CD14-positive monocyte (primary cell): ENCODE data around the gene CTNND2. TPM values are rescaled to one million over a fixed set of nuclear protein-coding genes. Genes with fewer than 3 reads are reported as not detected.

Experiments used
- DNase-seq, 3 donors: peaks; one replicate each; pipeline ENCODE4 v3.0.0-alpha.2; 2011 to 2022
- H2AFZ ChIP-seq: 2 replicates; pipeline ENCODE4 v1.6.0; 2012; ENCODE audit warnings: mild to moderate bottlenecking, low read depth, low read length, inconsistent platforms; ENCODE audit not compliant: insufficient read depth, poor library complexity, severe bottlenecking
- H3K27ac ChIP-seq, 2 donors: 1 replicate in 1 of 2; 2 replicates in 1 of 2; pipeline ENCODE4 v1.5.1; 2012 to 2013; ENCODE audit warnings: low read length in 2 of 2, control low read depth in 1 of 2, inconsistent platforms in 1 of 2, low read depth in 1 of 2, mild to moderate bottlenecking in 1 of 2
- H3K27me3 ChIP-seq, 2 donors: one replicate each; pipeline versions ENCODE4 v1.6.0 to v1.6.1; 2011 to 2013; ENCODE audit warnings: low read length in 2 of 2; ENCODE audit not compliant: control insufficient read depth in 2 of 2, insufficient read depth in 2 of 2
- H3K36me3 ChIP-seq, 2 donors: replicated peaks in 1 of 2; 1 replicate in 1 of 2; 2 replicates in 1 of 2; pipeline versions ENCODE4 v1.5.1 to v1.6.1; 2012 to 2013; ENCODE audit warnings: low read length in 2 of 2, control low read depth in 1 of 2, inconsistent platforms in 1 of 2, mild to moderate bottlenecking in 1 of 2; ENCODE audit not compliant: insufficient read depth in 2 of 2, control insufficient read depth in 1 of 2
- H3K4me1 ChIP-seq, 2 donors: 1 replicate in 1 of 2; 2 replicates in 1 of 2; pipeline versions ENCODE4 v1.5.1 to v1.6.1; 2012 to 2013; ENCODE audit warnings: low read length in 2 of 2, control low read depth in 1 of 2, inconsistent platforms in 1 of 2, mild to moderate bottlenecking in 1 of 2, moderate library complexity in 1 of 2; ENCODE audit not compliant: insufficient read depth in 2 of 2, control insufficient read depth in 1 of 2
- H3K4me2 ChIP-seq: replicated peaks from 2 replicates; pipeline ENCODE3; 2012; ENCODE audit warnings: low read length, moderate library complexity, mild to moderate bottlenecking; ENCODE audit not compliant: poor library complexity, severe bottlenecking; ENCODE audit errors: extremely low read depth
- H3K4me3 ChIP-seq, 3 experiments: fragments of 200-600 bp in 1 of 3; sonication (generic) in 1 of 3; replicated peaks in 1 of 3; 1 replicate in 2 of 3; 2 replicates in 1 of 3; pipeline ENCODE4 v1.5.1; 2011 to 2013; ENCODE audit warnings: low read length in 3 of 3, mild to moderate bottlenecking in 3 of 3, control low read depth in 2 of 3, low read depth in 2 of 3, inconsistent platforms in 1 of 3, moderate library complexity in 1 of 3
- H3K79me2 ChIP-seq: 2 replicates; pipeline ENCODE4 v1.6.0; 2012; ENCODE audit warnings: mild to moderate bottlenecking, control low read depth, inconsistent platforms, low read length, moderate library complexity; ENCODE audit not compliant: insufficient read depth
- H3K9ac ChIP-seq: 2 replicates; pipeline ENCODE4 v1.6.0; 2017; ENCODE audit warnings: low read length, mild to moderate bottlenecking; ENCODE audit not compliant: insufficient read depth, poor library complexity, severe bottlenecking
- H3K9me3 ChIP-seq, 2 donors: replicated peaks in 1 of 2; 1 replicate in 1 of 2; 2 replicates in 1 of 2; pipeline versions ENCODE4 v1.5.1 to v1.6.1; 2012 to 2013; ENCODE audit warnings: low read length in 2 of 2, control low read depth in 1 of 2; ENCODE audit not compliant: control insufficient read depth in 1 of 2, insufficient read depth in 1 of 2
- H4K20me1 ChIP-seq: 2 replicates; pipeline ENCODE4 v1.6.0; 2012; ENCODE audit warnings: mild to moderate bottlenecking, low read length, control low read depth, moderate library complexity; ENCODE audit not compliant: insufficient read depth
- H3K27ac Mint-ChIP-seq, 7 donors: one replicate each; pipeline ENCODE4 v1.8.0; 2020; ENCODE audit warnings: mild to moderate bottlenecking in 7 of 7, mixed read lengths in 7 of 7, moderate library complexity in 6 of 7, inconsistent platforms in 2 of 7
- H3K27me3 Mint-ChIP-seq, 3 donors: one replicate each; pipeline ENCODE4 v1.8.0; 2021 to 2022; ENCODE audit warnings: low read depth in 3 of 3, mild to moderate bottlenecking in 3 of 3, mixed read lengths in 3 of 3, moderate library complexity in 3 of 3, inconsistent platforms in 1 of 3
- H3K36me3 Mint-ChIP-seq, 2 donors: one replicate each; pipeline ENCODE4 v1.8.0; 2020; ENCODE audit warnings: mixed read lengths in 2 of 2, inconsistent platforms in 1 of 2, mild to moderate bottlenecking in 1 of 2
- H3K4me1 Mint-ChIP-seq: one replicate; pipeline ENCODE4 v1.8.0; 2020; ENCODE audit warnings: mild to moderate bottlenecking, mixed read lengths
- H3K4me3 Mint-ChIP-seq, 2 donors: one replicate each; pipeline ENCODE4 v1.8.0; 2020; ENCODE audit warnings: mild to moderate bottlenecking in 2 of 2, mixed read lengths in 2 of 2, moderate library complexity in 1 of 2
- H3K9me3 Mint-ChIP-seq, 7 donors: one replicate each; pipeline ENCODE4 v1.8.0; 2020 to 2022; ENCODE audit warnings: mixed read lengths in 7 of 7, mild to moderate bottlenecking in 6 of 7, moderate library complexity in 6 of 7, inconsistent platforms in 2 of 7
- CTCF ChIP-seq: fragments of 200-600 bp; IDR thresholded peaks from one replicate; pipeline ENCODE4 v1.8.0; 2022; ENCODE audit warnings: antibody characterized with exemption, mild to moderate bottlenecking
- WGBS: methylation state at CpG from one replicate; pipeline ENCODE4 v1.1.5; 2013; ENCODE audit warnings: missing lambda C conversion rate; ENCODE audit not compliant: insufficient coverage; 5-methylcytosine and 5-hydroxymethylcytosine counted together
- intact Hi-C, 2 donors: fragments of 100-400 bp; cut with micrococcal nuclease; formaldehyde crosslinking; loops; one replicate each; pipeline versions ENCODE4 v1.15.0 to v1.15.1; 2023
- polyA plus RNA-seq, 3 donors: library from polyadenylated mRNA; depleted of rRNA in 1 of 3; unstranded in 2 of 3; stranded (reverse) in 1 of 3; fragments of 300-500 nt in 2 of 3; fragments of >200 nt in 1 of 3; fragmentation: Illumina TruSeq in 2 of 3; gene quantifications; 1 replicate in 2 of 3; 2 replicates in 1 of 3; pipeline ENCODE4 v1.2.3, GENCODE V29; 2012 to 2021

The CTNND2 gene
- polyA plus RNA-seq, 3 donors, result not detected

GRCh38 chr5:11620172-11620571 is 284.1 kb downstream of the CTNND2 start:
- no peak overlapping the region for H3K4me3 Mint-ChIP-seq
- no peaks in the 10 kb centered on the region for H4K20me1 ChIP-seq
- DNase-seq, result no peak
- H3K27me3 ChIP-seq, result no peaks in the 10 kb centered on the region
- H3K27me3 Mint-ChIP-seq, result peaks cover 0 to 2% (median 0%) of the 10 kb centered on the region in 3 donors
- H3K27ac Mint-ChIP-seq, result no peak overlapping the region
- TF ChIP-seq CTCF, result no peak
- H3K4me2 ChIP-seq, result no peak overlapping the region
- no peaks in the 10 kb centered on the region for H3K36me3 Mint-ChIP-seq
- H3K9me3 Mint-ChIP-seq, result peaks cover 0 to 4% (median 2%) of the 10 kb centered on the region in 7 donors
- no peaks in the 10 kb centered on the region for H3K4me1 Mint-ChIP-seq
- intact Hi-C loops, result no loop called here
- H3K9me3 ChIP-seq, result no peaks in the 10 kb centered on the region
- H3K9ac ChIP-seq, result no peak overlapping the region
- H3K79me2 ChIP-seq, result no peaks in the 10 kb centered on the region
- WGBS, result 100% methylated on average over 2 of the region's 3 CpGs
- H3K27ac ChIP-seq, result no peak overlapping the region
- H3K36me3 ChIP-seq, result no peaks in the 10 kb centered on the region
- H2AFZ ChIP-seq, result no peak overlapping the region
- no peak overlapping the region for H3K4me3 ChIP-seq
- H3K4me1 ChIP-seq, result no peaks in the 10 kb centered on the region

GRCh38 chr5:11619339-11620024 is 284.8 kb downstream of the CTNND2 start:
- WGBS, result no CpG with 5 or more reads among the region's 1 CpG
- Mint-ChIP-seq H3K4me3 (no peak overlapping the region), H3K27ac (no peak overlapping the region), H3K4me1 (no peaks in the 10 kb centered on the region), H3K9me3 (peaks cover 0 to 4% (median 2%) of the 10 kb centered on the region in 7 donors), H3K27me3 (peaks cover 0 to 2% (median 0%) of the 10 kb centered on the region in 3 donors), H3K36me3 (no peaks in the 10 kb centered on the region)
- H3K36me3 ChIP-seq, result no peaks in the 10 kb centered on the region
- H3K4me3 ChIP-seq, result no peak overlapping the region
- TF ChIP-seq CTCF, result no peak
- no peak overlapping the region for H3K27ac ChIP-seq
- no peaks in the 10 kb centered on the region for H3K9me3 ChIP-seq
- H3K9ac ChIP-seq, result no peak overlapping the region
- H3K4me1 ChIP-seq, result no peaks in the 10 kb centered on the region
- no peak overlapping the region for H3K4me2 ChIP-seq
- no peaks in the 10 kb centered on the region for H3K27me3 ChIP-seq
- H3K79me2 ChIP-seq, result no peaks in the 10 kb centered on the region
- no peaks in the 10 kb centered on the region for H4K20me1 ChIP-seq
- intact Hi-C loops, result no loop called here
- H2AFZ ChIP-seq, result no peak overlapping the region
- no peak for DNase-seq
